VCaP (cell line): ENCODE results near the gene TMEM139.

Source experiments
- H3K27ac ChIP-seq: fragments of 450-650 bp; 2 replicates; pipeline ENCODE4 v1.5.1; 2017
- TF ChIP-seq, protein P1 (sequence below): fragments of 450-650 bp; conservative IDR thresholded peaks from 2 replicates; pipeline ENCODE4 v1.5.1; 2017; ENCODE audit warnings: mild to moderate bottlenecking, moderate library complexity

The TMEM139 gene

DNA sequence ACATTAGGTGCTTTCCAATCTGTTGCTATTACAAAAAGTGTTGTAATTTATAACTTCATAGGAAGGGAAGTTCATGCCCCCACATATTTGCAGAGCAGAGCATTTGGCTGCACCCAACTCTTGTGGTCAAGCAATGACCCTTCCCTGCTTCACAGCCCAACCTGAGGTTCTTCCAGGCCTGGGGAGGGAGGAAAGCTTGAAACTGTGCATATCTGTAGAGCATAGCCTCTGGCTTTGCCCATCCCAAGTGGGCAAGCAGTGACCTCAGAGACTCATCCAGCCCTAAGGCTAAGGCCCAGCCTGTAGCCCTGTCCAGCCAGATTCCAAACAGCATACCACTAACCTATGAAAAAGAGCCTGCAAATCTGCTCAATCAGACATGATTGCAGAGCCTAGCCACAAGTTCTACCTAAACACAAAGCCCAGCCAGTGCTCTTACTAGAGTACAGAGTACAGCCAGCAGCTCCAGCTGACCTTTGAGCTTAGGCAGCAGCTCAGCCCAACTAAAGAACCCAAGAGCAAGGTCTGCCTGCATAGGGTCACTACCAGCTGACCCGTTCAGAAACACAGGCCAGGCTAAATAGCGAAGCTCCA lies 35.9 kb upstream of the TMEM139 start:
- H3K27ac ChIP-seq = no peak overlapping the region
- TF ChIP-seq, protein P1, sequence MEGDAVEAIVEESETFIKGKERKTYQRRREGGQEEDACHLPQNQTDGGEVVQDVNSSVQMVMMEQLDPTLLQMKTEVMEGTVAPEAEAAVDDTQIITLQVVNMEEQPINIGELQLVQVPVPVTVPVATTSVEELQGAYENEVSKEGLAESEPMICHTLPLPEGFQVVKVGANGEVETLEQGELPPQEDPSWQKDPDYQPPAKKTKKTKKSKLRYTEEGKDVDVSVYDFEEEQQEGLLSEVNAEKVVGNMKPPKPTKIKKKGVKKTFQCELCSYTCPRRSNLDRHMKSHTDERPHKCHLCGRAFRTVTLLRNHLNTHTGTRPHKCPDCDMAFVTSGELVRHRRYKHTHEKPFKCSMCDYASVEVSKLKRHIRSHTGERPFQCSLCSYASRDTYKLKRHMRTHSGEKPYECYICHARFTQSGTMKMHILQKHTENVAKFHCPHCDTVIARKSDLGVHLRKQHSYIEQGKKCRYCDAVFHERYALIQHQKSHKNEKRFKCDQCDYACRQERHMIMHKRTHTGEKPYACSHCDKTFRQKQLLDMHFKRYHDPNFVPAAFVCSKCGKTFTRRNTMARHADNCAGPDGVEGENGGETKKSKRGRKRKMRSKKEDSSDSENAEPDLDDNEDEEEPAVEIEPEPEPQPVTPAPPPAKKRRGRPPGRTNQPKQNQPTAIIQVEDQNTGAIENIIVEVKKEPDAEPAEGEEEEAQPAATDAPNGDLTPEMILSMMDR = no peak

- H3K27ac ChIP-seq = no peak overlapping the region
Observed at GRCh38 chr7:143250199-143250598, 34.6 kb upstream of the TMEM139 start.

DNA sequence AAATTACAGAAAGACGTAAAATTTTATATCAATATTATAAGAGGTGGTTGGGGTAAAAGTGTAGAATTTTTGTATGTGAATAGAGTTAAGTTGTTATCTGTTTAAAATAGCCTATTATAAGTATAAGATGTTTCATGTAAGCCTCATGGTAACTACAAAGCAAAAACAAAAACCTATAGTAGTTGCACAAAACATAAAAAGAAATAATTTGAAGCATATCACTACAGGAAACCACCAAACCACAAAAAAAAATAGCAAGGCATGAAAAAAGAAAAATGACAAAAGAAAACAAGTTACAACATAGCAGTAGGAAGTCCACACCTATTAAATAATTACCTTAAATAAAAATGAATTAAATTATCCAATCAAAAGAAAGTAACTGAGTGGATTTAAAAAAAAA lies 33.9 kb upstream of the TMEM139 start:
- H3K27ac ChIP-seq = no peak overlapping the region
- TF ChIP-seq, protein P1 = no peak

More at GRCh38 chr7:143250199-143250598, 34.6 kb upstream of the TMEM139 start:
- TF ChIP-seq, protein P1 = no peak

- TF ChIP-seq, protein P1 = no peak
- H3K27ac ChIP-seq = no peak overlapping the region
Observed at GRCh38 chr7:143252006-143252405, 32.8 kb upstream of the TMEM139 start.

DNA sequence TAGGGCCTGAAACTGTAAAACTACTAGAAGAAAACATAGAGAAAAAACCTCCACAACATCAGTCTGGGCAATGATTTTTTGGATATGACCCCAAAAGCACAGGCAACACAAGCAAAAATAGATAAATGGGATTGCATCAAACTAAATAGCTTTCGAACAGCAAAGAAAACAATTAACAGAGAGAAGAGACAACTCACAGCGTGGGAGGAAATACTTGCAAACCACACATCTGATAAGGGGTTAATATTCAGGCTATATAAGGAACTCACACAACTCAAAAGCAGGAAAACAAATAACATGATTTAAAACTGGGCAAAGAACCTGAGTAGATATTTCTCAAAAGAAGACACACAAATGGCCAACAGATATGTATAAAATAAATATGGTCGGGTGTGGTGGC lies 29.2 kb upstream of the TMEM139 start:
- H3K27ac ChIP-seq = no peak overlapping the region
- TF ChIP-seq, protein P1 = no peak

DNA sequence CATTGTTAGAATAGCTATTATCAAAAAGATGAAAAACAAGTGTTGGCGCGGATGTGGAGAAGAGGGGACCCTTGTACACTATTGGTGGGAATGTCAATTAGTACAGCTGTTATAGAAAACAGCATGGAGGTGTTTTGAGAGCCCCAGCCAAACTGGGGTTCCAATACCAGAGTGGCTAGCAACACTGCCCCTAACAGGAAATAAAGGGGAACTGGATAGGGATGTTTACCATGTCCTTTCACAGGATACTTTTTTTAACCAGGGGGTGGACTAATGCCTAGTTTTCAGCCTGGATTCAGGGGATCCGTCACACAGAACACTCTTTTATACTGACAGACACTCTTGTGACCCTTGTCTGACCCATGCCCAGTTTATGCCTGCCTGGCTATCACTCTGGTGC lies 28.4 kb upstream of the TMEM139 start:
- TF ChIP-seq, protein P1 = no peak
- H3K27ac ChIP-seq = no peak overlapping the region

DNA sequence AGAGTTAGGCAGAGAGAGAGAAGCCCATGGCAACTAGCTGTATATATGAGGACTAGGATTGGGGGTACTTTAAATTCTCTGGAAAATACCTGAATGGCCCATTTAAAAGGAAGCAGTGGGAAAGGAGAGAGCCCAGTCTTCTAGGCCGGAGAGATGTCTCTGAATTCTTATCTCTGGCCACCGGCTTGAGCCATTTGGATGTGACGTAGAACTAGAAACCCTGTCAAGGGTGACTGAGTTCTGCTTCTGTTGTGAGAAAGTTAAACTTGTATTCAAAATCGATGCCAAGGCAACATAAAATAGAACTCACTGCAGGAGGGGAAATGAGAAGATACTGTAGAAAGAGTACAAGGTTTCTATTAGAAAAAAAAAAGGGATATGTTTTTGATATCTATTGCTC lies 27.8 kb upstream of the TMEM139 start:
- no peak overlapping the region for H3K27ac ChIP-seq
- TF ChIP-seq, protein P1 = no peak
